Cardiac muscle cell (in vitro differentiated cells and primary cell): ENCODE data around the gene ATP6V0E1. TPM values are rescaled to one million over a fixed set of nuclear protein-coding genes. Genes with fewer than 3 reads are reported as not detected.

Experiments
- DNase-seq, 2 donors: peaks; one replicate each; pipeline versions ENCODE4 v3.0.0 to v3.0.0-alpha.2; 2010 to 2017; ENCODE audit warnings: low read depth in 1 of 2, low spot score in 1 of 2
- H3K27ac ChIP-seq: fragments of 200-600 bp; sonication (generic); 2 replicates; pipeline ENCODE4 v1.5.1; 2016
- H3K27me3 ChIP-seq: fragments of 200-600 bp; sonication (generic); 2 replicates; pipeline ENCODE4 v1.6.0; 2016; ENCODE audit warnings: control low read depth
- H3K36me3 ChIP-seq: fragments of 200-600 bp; sonication (generic); 2 replicates; pipeline ENCODE4 v1.5.1; 2016; ENCODE audit warnings: control low read depth
- H3K4me1 ChIP-seq: fragments of 200-600 bp; sonication (generic); 2 replicates; pipeline ENCODE4 v1.8.1; 2017; ENCODE audit warnings: low read depth, mild to moderate bottlenecking, mixed run types
- H3K4me3 ChIP-seq: fragments of 200-600 bp; sonication (generic); 2 replicates; pipeline ENCODE4 v1.5.1; 2016; ENCODE audit warnings: mild to moderate bottlenecking
- H3K9me3 ChIP-seq: fragments of 200-600 bp; sonication (generic); 2 replicates; pipeline ENCODE4 v1.5.1; 2017; ENCODE audit warnings: low read depth, mild to moderate bottlenecking, control low read depth
- CTCF ChIP-seq: IDR thresholded peaks from 2 replicates; pipeline ENCODE4 v1.5.1; 2012; ENCODE audit warnings: low read depth, mild to moderate bottlenecking, low read length
- polyA plus RNA-seq: library from polyadenylated mRNA; unstranded; fragments of >200 nt; fragmentation: Nextera tagmentation; extraction: Ambion mirVana; gene quantifications from 2 replicates; pipeline ENCODE4 v1.2.1, GENCODE V29; 2016
- total RNA-seq: library from RNA; depleted of rRNA; stranded (reverse); fragments of >200 nt; gene quantifications from 2 replicates; pipeline ENCODE4 v1.2.3, GENCODE V29; 2016

The ATP6V0E1 gene
- total RNA-seq = 52.2 and 64.2 TPM in 2 replicates
- polyA plus RNA-seq = 224 and 301 TPM in 2 replicates

- DNase-seq = peak; percentile 96
- H3K4me3 ChIP-seq = peak within 1 kb of the TSS; percentile 96
- H3K4me1 ChIP-seq = peaks cover 9% of the 10 kb centered on the region
- peak within 1 kb of the TSS; percentile 94 for H3K27ac ChIP-seq
- H3K36me3 ChIP-seq = no peaks in the 10 kb centered on the region
- no peaks in the 10 kb centered on the region for H3K27me3 ChIP-seq
- TF ChIP-seq CTCF = no peak
- no peaks in the 10 kb centered on the region for H3K9me3 ChIP-seq
Observed at GRCh38 chr5:172983542-172984243, at the start of gene ATP6V0E1. Gene ATP6V0E1, plus strand, starts transcription at chr5:172983771. Its CDS starts 90 bp downstream, at chr5:172983861.

GRCh38 chr5:172935096-172935495 is 48.5 kb upstream of the ATP6V0E1 start:
- no peaks in the 10 kb centered on the region for H3K36me3 ChIP-seq
- no peaks in the 10 kb centered on the region for H3K27me3 ChIP-seq
- no peaks in the 10 kb centered on the region for H3K9me3 ChIP-seq
- no peak overlapping the region for H3K27ac ChIP-seq
- no peak overlapping the region for H3K4me3 ChIP-seq
- DNase-seq = no peak
- TF ChIP-seq CTCF = no peak
- peaks cover 9% of the 10 kb centered on the region for H3K4me1 ChIP-seq

- TF ChIP-seq CTCF = no peak
- Histone ChIP-seq H3K36me3 (no peaks in the 10 kb centered on the region), H3K4me1 (peaks cover 17% of the 10 kb centered on the region), H3K27ac (no peak overlapping the region), H3K9me3 (no peaks in the 10 kb centered on the region), H3K4me3 (no peak overlapping the region), H3K27me3 (no peaks in the 10 kb centered on the region)
- DNase-seq = no peak
Observed at GRCh38 chr5:172936401-172936800, 47.2 kb upstream of the ATP6V0E1 start.

GRCh38 chr5:172939071-172939470 is 44.5 kb upstream of the ATP6V0E1 start:
- Histone ChIP-seq H3K27ac (no peak overlapping the region), H3K27me3 (no peaks in the 10 kb centered on the region), H3K4me1 (peaks cover 22% of the 10 kb centered on the region), H3K36me3 (no peaks in the 10 kb centered on the region), H3K9me3 (no peaks in the 10 kb centered on the region), H3K4me3 (no peak overlapping the region)
- DNase-seq = peak; percentile 37 to 62
- peak; percentile 35 for TF ChIP-seq CTCF

- Histone ChIP-seq H3K36me3 (no peaks in the 10 kb centered on the region), H3K4me3 (no peak overlapping the region)
- DNase-seq = peak in 1 of 2 donors; percentile 21
Observed at GRCh38 chr5:172939611-172940267, 43.8 kb upstream of the ATP6V0E1 start.

More at GRCh38 chr5:172939611-172940267, 43.8 kb upstream of the ATP6V0E1 start:
- no peak for TF ChIP-seq CTCF
- Histone ChIP-seq H3K27ac (peak overlapping the region; percentile 9), H3K4me1 (peaks cover 22% of the 10 kb centered on the region), H3K27me3 (no peaks in the 10 kb centered on the region), H3K9me3 (no peaks in the 10 kb centered on the region)
